CD4-positive, CD25-positive, alpha-beta regulatory T cell (primary cell): ENCODE measurements around the gene RANBP3. TPM values are rescaled to one million over a fixed set of nuclear protein-coding genes. Genes with fewer than 3 reads are reported as not detected.
A peak's percentile ranks its signal among the peaks of the same experiment; 100 is the strongest.

Source experiments
- ATAC-seq, 2 donors: fragments of 150-1000 bp; cut with Tn5 transposase; one replicate each; pipeline ENCODE4 v1.10.0; 2021; ENCODE audit warnings: low read depth in 2 of 2, moderate number of reproducible peaks in 2 of 2, moderate library complexity in 1 of 2
- DNase-seq, 3 donors: peaks; one replicate each; pipeline versions ENCODE4 v3.0.0 to v3.0.0-alpha.2; 2012 to 2022; ENCODE audit warnings: mixed read lengths in 1 of 3
- H3K27ac ChIP-seq: one replicate; pipeline ENCODE4 v1.7.0; 2013; ENCODE audit warnings: mild to moderate bottlenecking, low read length; ENCODE audit not compliant: insufficient read depth, poor library complexity, severe bottlenecking
- H3K27me3 ChIP-seq: one replicate; pipeline ENCODE4 v1.7.0; 2013; ENCODE audit warnings: low read length; ENCODE audit not compliant: control insufficient read depth, insufficient read depth
- H3K36me3 ChIP-seq: one replicate; pipeline ENCODE4 v1.7.0; 2013; ENCODE audit warnings: mild to moderate bottlenecking, low read length, moderate library complexity; ENCODE audit not compliant: control insufficient read depth, insufficient read depth
- H3K4me1 ChIP-seq: 2 replicates; pipeline ENCODE4 v1.7.0; 2013; ENCODE audit warnings: mild to moderate bottlenecking, low read length; ENCODE audit not compliant: insufficient read depth, control insufficient read depth, poor library complexity, severe bottlenecking
- H3K4me3 ChIP-seq: one replicate; pipeline ENCODE4 v1.7.0; 2013; ENCODE audit warnings: low read depth, mild to moderate bottlenecking, low read length, moderate library complexity
- H3K9me3 ChIP-seq, 2 experiments: 1 replicate in 1 of 2; 2 replicates in 1 of 2; pipeline ENCODE4 v1.7.0; 2013; ENCODE audit warnings: low read length in 2 of 2, mild to moderate bottlenecking in 1 of 2, moderate library complexity in 1 of 2; ENCODE audit not compliant: control insufficient read depth in 2 of 2
- H3K27ac Mint-ChIP-seq, 3 donors: one replicate each; pipeline ENCODE4 v1.8.0; 2020 to 2022; ENCODE audit warnings: mild to moderate bottlenecking in 3 of 3, mixed read lengths in 3 of 3, moderate library complexity in 2 of 3
- H3K27me3 Mint-ChIP-seq: one replicate; pipeline ENCODE4 v1.8.0; 2022; ENCODE audit warnings: mild to moderate bottlenecking, mixed read lengths
- H3K36me3 Mint-ChIP-seq: one replicate; pipeline ENCODE4 v1.8.0; 2020; ENCODE audit warnings: mixed read lengths
- H3K4me1 Mint-ChIP-seq, 4 donors: one replicate each; pipeline ENCODE4 v1.8.0; 2020 to 2022; ENCODE audit warnings: mixed read lengths in 4 of 4, mild to moderate bottlenecking in 1 of 4
- H3K4me3 Mint-ChIP-seq, 4 donors: one replicate each; pipeline ENCODE4 v1.8.0; 2020 to 2022; ENCODE audit warnings: mild to moderate bottlenecking in 4 of 4, mixed read lengths in 4 of 4, moderate library complexity in 3 of 4
- H3K9me3 Mint-ChIP-seq, 7 donors: one replicate each; pipeline ENCODE4 v1.8.0; 2020 to 2022; ENCODE audit warnings: mixed read lengths in 7 of 7, mild to moderate bottlenecking in 3 of 7, moderate library complexity in 2 of 7
- polyA plus RNA-seq, 4 donors: library from polyadenylated mRNA; unstranded; fragments of 300-500 nt; fragmentation: Illumina TruSeq; gene quantifications; one replicate each; pipeline ENCODE4 v1.2.3, GENCODE V29; 2021
- total RNA-seq: library from RNA; stranded (reverse); gene quantifications from one replicate; pipeline ENCODE4 v1.2.3, GENCODE V29; 2022

The RANBP3 gene
- total and polyA plus RNA-seq, 5 donors from 2014 or later = 8.0 to 106 (median 11.1) TPM

- no peak overlapping the region for H3K27ac ChIP-seq
- ATAC-seq = no peak
- H3K36me3 ChIP-seq = peaks cover 96% of the 10 kb centered on the region
- no peak overlapping the region for H3K4me3 ChIP-seq
- no peaks in the 10 kb centered on the region for H3K27me3 ChIP-seq
- Mint-ChIP-seq H3K27me3 (no peaks in the 10 kb centered on the region), H3K27ac (no peak overlapping the region), H3K4me1 (peaks cover 0 to 3% (median 0%) of the 10 kb centered on the region in 4 donors), H3K4me3 (no peak overlapping the region), H3K9me3 (peaks cover 0 to 1% (median 0%) of the 10 kb centered on the region in 7 donors), H3K36me3 (peaks cover 37% of the 10 kb centered on the region)
- H3K9me3 ChIP-seq = no peaks in the 10 kb centered on the region
- H3K4me1 ChIP-seq = no peaks in the 10 kb centered on the region
- DNase-seq = no peak
Measured at GRCh38 chr19:5925830-5926427, 52.0 kb downstream of the RANBP3 start.

DNA sequence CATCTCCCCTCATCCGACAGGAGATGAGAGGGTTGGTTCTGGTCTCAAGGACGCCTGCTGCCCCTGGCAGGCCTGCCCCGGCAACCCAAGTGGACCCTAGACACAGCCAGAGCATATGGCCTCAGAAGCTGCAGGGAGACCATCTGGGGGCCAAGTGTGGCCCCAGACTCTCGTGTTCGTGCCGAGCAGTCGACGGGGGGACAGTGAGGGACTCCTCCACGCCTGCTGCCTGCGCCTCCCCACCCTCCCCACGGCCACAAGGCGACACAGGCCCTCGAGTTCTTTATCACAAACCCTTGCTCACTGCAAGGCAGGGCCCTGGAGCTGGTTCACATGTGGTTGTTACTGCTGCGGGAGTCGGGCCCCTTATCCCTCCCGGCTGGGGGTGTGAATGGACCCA, 54.6 kb downstream of the RANBP3 start:
- DNase-seq (no peak), ATAC-seq (no peak)
- H3K4me3 ChIP-seq = no peak overlapping the region
- H3K9me3 ChIP-seq = no peaks in the 10 kb centered on the region
- Mint-ChIP-seq H3K36me3 (peaks cover 23% of the 10 kb centered on the region), H3K27ac (no peak overlapping the region), H3K9me3 (peaks cover 0 to under 1% (median 0%) of the 10 kb centered on the region in 7 donors), H3K4me1 (peaks cover 0 to 3% (median 0%) of the 10 kb centered on the region in 4 donors), H3K4me3 (no peak overlapping the region), H3K27me3 (no peaks in the 10 kb centered on the region)
- H3K27ac ChIP-seq = no peak overlapping the region
- H3K27me3 ChIP-seq = no peaks in the 10 kb centered on the region
- no peaks in the 10 kb centered on the region for H3K4me1 ChIP-seq
- H3K36me3 ChIP-seq = peaks cover 92% of the 10 kb centered on the region

- Histone ChIP-seq H3K4me3 (no peak overlapping the region), H3K27me3 (no peaks in the 10 kb centered on the region), H3K36me3 (peaks cover 91% of the 10 kb centered on the region), H3K27ac (no peak overlapping the region), H3K9me3 (no peaks in the 10 kb centered on the region), H3K4me1 (no peaks in the 10 kb centered on the region)
- Mint-ChIP-seq H3K4me1 (peaks cover 0 to 3% (median 0%) of the 10 kb centered on the region in 4 donors), H3K36me3 (peaks cover 16% of the 10 kb centered on the region), H3K27me3 (no peaks in the 10 kb centered on the region), H3K27ac (peak overlapping the region in 1 of 3 donors; percentile 38), H3K4me3 (no peak overlapping the region), H3K9me3 (no peaks in the 10 kb centered on the region)
- DNase-seq = no peak
- ATAC-seq = no peak
Measured at GRCh38 chr19:5922161-5922545, 55.8 kb downstream of the RANBP3 start.

GRCh38 chr19:5921516-5922160, 56.3 kb downstream of the RANBP3 start:
- DNase-seq = no peak
- H3K9me3 Mint-ChIP-seq = no peaks in the 10 kb centered on the region
- Histone ChIP-seq H3K4me3 (no peak overlapping the region), H3K36me3 (peaks cover 91% of the 10 kb centered on the region), H3K9me3 (no peaks in the 10 kb centered on the region), H3K27ac (no peak overlapping the region), H3K4me1 (no peaks in the 10 kb centered on the region), H3K27me3 (no peaks in the 10 kb centered on the region)
- no peaks in the 10 kb centered on the region for H3K27me3 Mint-ChIP-seq
- no peak overlapping the region for H3K4me3 Mint-ChIP-seq
- H3K4me1 Mint-ChIP-seq = peaks cover 0 to 3% (median 0%) of the 10 kb centered on the region in 4 donors
- ATAC-seq = no peak
- H3K36me3 Mint-ChIP-seq = peaks cover 16% of the 10 kb centered on the region
- H3K27ac Mint-ChIP-seq = peak overlapping the region in 1 of 3 donors; percentile 38

- Histone ChIP-seq H3K9me3 (no peaks in the 10 kb centered on the region), H3K4me1 (no peaks in the 10 kb centered on the region), H3K36me3 (peaks cover 70% of the 10 kb centered on the region), H3K27ac (no peak overlapping the region), H3K27me3 (no peaks in the 10 kb centered on the region), H3K4me3 (no peak overlapping the region)
- Mint-ChIP-seq H3K4me1 (peaks cover 0 to 3% (median 0%) of the 10 kb centered on the region in 4 donors), H3K4me3 (no peak overlapping the region), H3K9me3 (no peaks in the 10 kb centered on the region), H3K36me3 (peaks cover 18% of the 10 kb centered on the region), H3K27ac (no peak overlapping the region), H3K27me3 (no peaks in the 10 kb centered on the region)
- ATAC-seq (no peak), DNase-seq (no peak)
Measured at GRCh38 chr19:5918463-5919079, 59.4 kb downstream of the RANBP3 start.

DNA sequence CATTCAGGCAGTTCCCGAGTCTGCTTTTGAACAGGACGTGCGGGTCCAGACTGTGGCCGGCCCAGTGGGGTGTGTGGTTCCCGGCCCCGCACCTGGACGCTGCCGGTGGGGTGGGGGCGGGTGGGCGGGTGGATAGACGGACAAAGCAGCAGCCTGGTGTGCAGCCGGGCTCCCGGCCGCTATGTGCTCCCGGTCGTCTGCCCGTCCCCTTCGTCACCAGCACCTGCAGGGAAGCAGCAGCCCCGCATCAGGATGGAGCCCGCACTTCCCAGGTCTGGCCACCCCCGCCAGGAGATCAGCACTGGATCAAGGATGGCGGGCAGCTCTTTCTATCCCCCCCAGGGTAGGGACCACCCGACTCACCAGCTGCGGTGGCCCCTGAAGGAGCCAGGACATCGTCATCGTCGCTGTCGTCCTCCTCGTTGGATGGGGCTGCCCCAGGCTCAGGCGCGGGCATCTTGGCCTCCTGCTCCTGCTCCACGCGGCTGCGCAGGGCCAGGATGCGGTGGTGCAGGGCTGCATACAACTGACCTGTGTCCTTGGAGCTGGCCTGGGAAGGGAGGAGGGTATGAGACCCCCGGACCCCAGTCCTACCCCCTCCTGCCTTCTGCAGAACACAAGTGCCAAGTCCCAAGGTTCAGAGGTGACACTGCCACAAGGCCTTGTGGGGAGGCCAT, 60.4 kb downstream of the RANBP3 start:
- Histone ChIP-seq H3K4me1 (no peaks in the 10 kb centered on the region), H3K36me3 (peaks cover 61% of the 10 kb centered on the region), H3K9me3 (no peaks in the 10 kb centered on the region), H3K4me3 (no peak overlapping the region), H3K27ac (no peak overlapping the region), H3K27me3 (no peaks in the 10 kb centered on the region)
- Mint-ChIP-seq H3K36me3 (peaks cover 14% of the 10 kb centered on the region), H3K27ac (no peak overlapping the region), H3K4me1 (no peaks in the 10 kb centered on the region), H3K27me3 (no peaks in the 10 kb centered on the region), H3K4me3 (no peak overlapping the region), H3K9me3 (no peaks in the 10 kb centered on the region)
- DNase-seq (no peak), ATAC-seq (no peak)

- Mint-ChIP-seq H3K4me3 (no peak overlapping the region), H3K36me3 (peaks cover 5% of the 10 kb centered on the region), H3K4me1 (no peaks in the 10 kb centered on the region), H3K27ac (no peak overlapping the region), H3K27me3 (no peaks in the 10 kb centered on the region), H3K9me3 (no peaks in the 10 kb centered on the region)
- Histone ChIP-seq H3K4me1 (no peaks in the 10 kb centered on the region), H3K4me3 (no peak overlapping the region), H3K9me3 (no peaks in the 10 kb centered on the region), H3K27me3 (no peaks in the 10 kb centered on the region), H3K36me3 (peaks cover 48% of the 10 kb centered on the region), H3K27ac (no peak overlapping the region)
- ATAC-seq (no peak), DNase-seq (no peak)
Measured at GRCh38 chr19:5916181-5916708, 61.7 kb downstream of the RANBP3 start.
